H1 (cell line): ENCODE results near the gene OTOGL. TPM values are rescaled to one million over a fixed set of nuclear protein-coding genes. Genes with fewer than 3 reads are reported as not detected.

Experiments used
- CTCF ChIA-PET: fragments of 300-600 bp; sonication (Branson Sonifier 250); formaldehyde crosslinking; loops from one replicate; lab custom pipeline; 2021; ENCODE audit not compliant: partially characterized antibody; lab: Charles Lee
- POLR2A ChIA-PET: fragments of 300-600 bp; sonication (Branson Sonifier 250); formaldehyde crosslinking; loops from one replicate; lab custom pipeline; 2021; ENCODE audit warnings: inconsistent platforms; ENCODE audit not compliant: partially characterized antibody; lab: Charles Lee
- DNase-seq, 2 experiments: peaks; one replicate each; pipeline versions ENCODE4 v3.0.0 to v3.0.0-alpha.2; 2010 to 2022; ENCODE audit warnings: low spot score in 2 of 2, low read depth in 1 of 2, mixed read lengths in 1 of 2
- FAIRE-seq: peaks from 2 replicates; lab custom pipeline; 2011; peaks lifted over from hg19 to GRCh38; lab: Jason Lieb, UNC
- H2AFZ ChIP-seq: 2 replicates; pipeline ENCODE4 v1.8.1; 2012; ENCODE audit warnings: low read length, inconsistent platforms
- H2AK5ac ChIP-seq: 2 replicates; pipeline ENCODE4 v1.6.1; 2013; ENCODE audit warnings: low read depth, low read length
- H2BK120ac ChIP-seq: replicated peaks from 2 replicates; pipeline ENCODE3; 2013; ENCODE audit warnings: low read depth, low read length, inconsistent platforms
- H2BK12ac ChIP-seq: 2 replicates; pipeline ENCODE4 v1.6.1; 2013; ENCODE audit warnings: low read depth, low read length
- H2BK15ac ChIP-seq: 2 replicates; pipeline ENCODE4 v1.6.1; 2013; ENCODE audit warnings: low read length
- H2BK20ac ChIP-seq: 2 replicates; pipeline ENCODE4 v1.6.1; 2013; ENCODE audit warnings: low read length
- H2BK5ac ChIP-seq: 2 replicates; pipeline ENCODE4 v1.6.1; 2013; ENCODE audit warnings: low read depth, low read length
- H3K14ac ChIP-seq: 2 replicates; pipeline ENCODE4 v1.6.1; 2013; ENCODE audit warnings: inconsistent platforms; ENCODE audit not compliant: insufficient read length
- H3K18ac ChIP-seq: 2 replicates; pipeline ENCODE4 v1.6.1; 2013; ENCODE audit warnings: low read length; ENCODE audit errors: extremely low read depth
- H3K23ac ChIP-seq: 2 replicates; pipeline ENCODE4 v1.6.1; 2013; ENCODE audit warnings: inconsistent platforms; ENCODE audit not compliant: insufficient read length
- H3K23me2 ChIP-seq: 2 replicates; pipeline ENCODE4 v1.6.1; 2013; ENCODE audit warnings: low read depth, low read length
- H3K27ac ChIP-seq: 2 replicates; pipeline ENCODE4 v1.6.1; 2011; ENCODE audit warnings: low read depth, low read length, inconsistent platforms
- H3K27me3 ChIP-seq, 4 experiments: replicated peaks in 1 of 4; 1 replicate in 1 of 4; 2 replicates in 3 of 4; pipeline versions ENCODE4 v1.6.1 to v1.8.1; 2011 to 2013; ENCODE audit warnings: low read length in 3 of 4, mild to moderate bottlenecking in 3 of 4, inconsistent platforms in 2 of 4, mixed read lengths in 2 of 4, moderate library complexity in 1 of 4; ENCODE audit not compliant: control insufficient read depth in 3 of 4, insufficient read depth in 3 of 4; ENCODE audit errors: extremely low read depth in 1 of 4
- H3K36me3 ChIP-seq, 4 experiments: 2 replicates each; pipeline versions ENCODE4 v1.6.1 to v1.8.1; 2011 to 2013; ENCODE audit warnings: mild to moderate bottlenecking in 4 of 4, low read length in 3 of 4, moderate library complexity in 2 of 4, control low read depth in 1 of 4, inconsistent platforms in 1 of 4; ENCODE audit not compliant: insufficient read depth in 4 of 4, control insufficient read depth in 2 of 4
- H3K4ac ChIP-seq: replicated peaks from 2 replicates; pipeline ENCODE3; 2013; ENCODE audit warnings: low read length, low read depth, mixed read lengths, inconsistent platforms; ENCODE audit not compliant: insufficient read length
- H3K4me1 ChIP-seq, 4 experiments: replicated peaks in 1 of 4; 1 replicate in 1 of 4; 2 replicates in 3 of 4; pipeline versions ENCODE4 v1.6.1 to v1.8.1; 2011 to 2013; ENCODE audit warnings: low read length in 3 of 4, inconsistent platforms in 2 of 4, mixed read lengths in 1 of 4; ENCODE audit not compliant: insufficient read depth in 4 of 4, control insufficient read depth in 3 of 4
- H3K4me2 ChIP-seq, 2 experiments: 2 replicates each; pipeline versions ENCODE4 v1.6.1 to v1.8.1; 2011 to 2013; ENCODE audit warnings: low read depth in 2 of 2, low read length in 2 of 2, control low read depth in 1 of 2, inconsistent platforms in 1 of 2, mild to moderate bottlenecking in 1 of 2; ENCODE audit not compliant: insufficient read depth in 1 of 2
- H3K4me3 ChIP-seq, 4 experiments: fragments of 200-600, 300-600 bp in 1 of 4; sonication (generic), shearing (Covaris generic), sonication (Bioruptor Twin) in 1 of 4; 2 replicates each; pipeline versions ENCODE4 v1.5.1 to v1.8.1; 2011 to 2016; ENCODE audit warnings: low read length in 4 of 4, low read depth in 3 of 4, control low read depth in 2 of 4, inconsistent platforms in 2 of 4, mild to moderate bottlenecking in 2 of 4, mixed read lengths in 1 of 4, moderate library complexity in 1 of 4; ENCODE audit not compliant: insufficient read depth in 2 of 4; ENCODE audit errors: extremely low read depth in 1 of 4
- H3K56ac ChIP-seq: replicated peaks from 2 replicates; pipeline ENCODE3; 2013; ENCODE audit warnings: low read depth, mild to moderate bottlenecking, mixed read lengths, low read length, inconsistent platforms; ENCODE audit not compliant: insufficient read length
- H3K79me1 ChIP-seq: 2 replicates; pipeline ENCODE4 v1.6.1; 2013; ENCODE audit warnings: low read depth, low read length, control low read depth
- H3K79me2 ChIP-seq, 2 experiments: 2 replicates each; pipeline versions ENCODE4 v1.6.1 to v1.8.1; 2012 to 2013; ENCODE audit warnings: low read length in 2 of 2, mild to moderate bottlenecking in 2 of 2, inconsistent platforms in 1 of 2; ENCODE audit not compliant: insufficient read depth in 2 of 2, control insufficient read depth in 1 of 2
- H3K9ac ChIP-seq, 4 experiments: replicated peaks in 1 of 4; 1 replicate in 1 of 4; 2 replicates in 3 of 4; pipeline versions ENCODE4 v1.6.1 to v1.8.1; 2011 to 2013; ENCODE audit warnings: low read depth in 3 of 4, low read length in 3 of 4, control low read depth in 2 of 4, mild to moderate bottlenecking in 2 of 4, moderate library complexity in 2 of 4, inconsistent platforms in 1 of 4; ENCODE audit errors: extremely low read depth in 1 of 4
- H3K9me3 ChIP-seq, 2 experiments: 2 replicates each; pipeline versions ENCODE4 v1.6.1 to v1.8.1; 2012 to 2013; ENCODE audit warnings: mild to moderate bottlenecking in 2 of 2, moderate library complexity in 2 of 2, control low read depth in 1 of 2, inconsistent platforms in 1 of 2, low read depth in 1 of 2, low read length in 1 of 2, mixed read lengths in 1 of 2; ENCODE audit not compliant: insufficient read depth in 2 of 2
- H4K20me1 ChIP-seq, 2 experiments: replicated peaks in 1 of 2; 2 replicates each; pipeline versions ENCODE3 to v1.8.1; 2011 to 2013; ENCODE audit warnings: inconsistent platforms in 2 of 2, low read length in 2 of 2, mild to moderate bottlenecking in 1 of 2; ENCODE audit not compliant: insufficient read depth in 2 of 2, control insufficient read depth in 1 of 2
- H4K5ac ChIP-seq: 2 replicates; pipeline ENCODE4 v1.6.1; 2013; ENCODE audit warnings: low read length, low read depth, mixed read lengths, inconsistent platforms; ENCODE audit not compliant: insufficient read length
- H4K8ac ChIP-seq: 2 replicates; pipeline ENCODE4 v1.8.0; 2013; ENCODE audit warnings: mild to moderate bottlenecking, moderate library complexity, low read length, inconsistent platforms; ENCODE audit not compliant: insufficient read depth; ENCODE audit errors: extremely low read depth
- H4K91ac ChIP-seq: replicated peaks from 2 replicates; pipeline ENCODE3; 2013; ENCODE audit warnings: low read length, mixed read lengths, inconsistent platforms; ENCODE audit not compliant: insufficient read length
- BRCA1 ChIP-seq: IDR thresholded peaks from 2 replicates; pipeline ENCODE4 v1.6.1; 2012; ENCODE audit warnings: low read depth, low read length, improper control_type of control experiment
- CEBPB ChIP-seq: IDR thresholded peaks from 2 replicates; pipeline ENCODE4 v1.6.1; 2012; ENCODE audit warnings: low read depth, low read length
- CHD1 ChIP-seq: IDR thresholded peaks from 2 replicates; pipeline ENCODE4 v1.6.1; 2012; ENCODE audit warnings: low read depth, low read length, improper control_type of control experiment
- E2F6 ChIP-seq: IDR thresholded peaks from 2 replicates; pipeline ENCODE4 v1.6.1; 2012; ENCODE audit warnings: inconsistent platforms
- EZH2 ChIP-seq: fragments of 200-600 bp; sonication (generic); IDR thresholded peaks from 2 replicates; pipeline ENCODE4 v1.7.1; 2012; ENCODE audit warnings: low read depth, mild to moderate bottlenecking, moderate library complexity, low read length, inconsistent platforms; ENCODE audit not compliant: severe bottlenecking
- POLR2A ChIP-seq, 2 experiments: IDR thresholded peaks; 1 replicate in 1 of 2; 2 replicates in 1 of 2; pipeline ENCODE4 v1.6.1; 2011; ENCODE audit warnings: low read depth in 2 of 2, low read length in 2 of 2, mild to moderate bottlenecking in 2 of 2; ENCODE audit errors: control extremely low read depth in 1 of 2
- TAF1 ChIP-seq: IDR thresholded peaks from 2 replicates; pipeline ENCODE4 v1.6.1; 2011; ENCODE audit warnings: mild to moderate bottlenecking, low read depth, low read length
- WGBS, 2 experiments: shearing (Covaris generic) in 1 of 2; methylation state at CpG; one replicate each; pipeline versions ENCODE4 v1.1.6 to v1.1.7; 2013 to 2015; ENCODE audit warnings: low lambda C conversion rate in 2 of 2, mixed read lengths in 2 of 2, inconsistent platforms in 1 of 2, low coverage in 1 of 2, missing lambda C conversion rate in 1 of 2; ENCODE audit not compliant: insufficient replicate concordance in 2 of 2, insufficient coverage in 1 of 2, insufficient read length in 1 of 2; ENCODE audit errors: extremely low coverage in 1 of 2, missing lambda C conversion rate in 1 of 2; 5-methylcytosine and 5-hydroxymethylcytosine counted together
- polyA plus RNA-seq, 7 experiments: library from polyadenylated mRNA; depleted of rRNA in 3 of 7; stranded (reverse) in 5 of 7; unstranded in 2 of 7; fragments of >200 nt in 5 of 7; fragments of 200-250 nt in 2 of 7; gene quantifications; 1 replicate in 5 of 7; 2 replicates in 1 of 7; 4 replicates in 1 of 7; pipeline versions ENCODE4 v1.2.1 to v1.2.3, GENCODE V29; 2011 to 2013; ENCODE audit warnings: missing spikeins in 2 of 7, mixed read lengths in 2 of 7
- total RNA-seq: library from RNA; stranded (reverse); fragmentation: NEBNext Ultra II Directional; extraction: Animal tissue kit (Norgen Biotek cat#: 25700); gene quantifications from 2 replicates; pipeline ENCODE4 v1.2.1, GENCODE V29; 2021

OTOGL gene
- total and polyA plus RNA-seq, 2 of the 8 experiments (the other 6 are each of a cell fraction or from before 2014, with no cell fraction given), result 0.12 to 0.17 TPM

GRCh38 chr12:80176706-80177105, 77.4 kb downstream of the OTOGL start:
- Histone ChIP-seq H3K9ac (no peak overlapping the region), H2BK20ac (no peak overlapping the region), H2BK15ac (no peak overlapping the region), H3K23me2 (no peaks in the 10 kb centered on the region), H3K18ac (no peak overlapping the region), H4K20me1 (no peaks in the 10 kb centered on the region), H2AFZ (no peak overlapping the region), H2AK5ac (no peak overlapping the region), H3K4ac (no peak overlapping the region), H4K5ac (no peak overlapping the region), H3K4me2 (no peak overlapping the region), H4K91ac (no peak overlapping the region), H3K4me1 (no peaks in the 10 kb centered on the region), H2BK120ac (no peak overlapping the region), H3K56ac (no peak overlapping the region), H3K27ac (no peak overlapping the region), H4K8ac (no peak overlapping the region), H3K14ac (no peak overlapping the region), H2BK12ac (no peak overlapping the region), H3K27me3 (no peaks in the 10 kb centered on the region), H3K9me3 (no peaks in the 10 kb centered on the region), H3K79me2 (no peaks in the 10 kb centered on the region), H3K36me3 (no peaks in the 10 kb centered on the region), H3K79me1 (no peaks in the 10 kb centered on the region), H3K4me3 (no peak overlapping the region), H3K23ac (no peak overlapping the region), H2BK5ac (no peak overlapping the region)
- CTCF ChIA-PET, result no interaction called here
- POLR2A ChIA-PET, result no interaction called here
- FAIRE-seq, result no peak
- 92% methylated on average over 2 of the region's 2 CpGs; no CpG with 5 or more reads in 1 of the 2 experiments for WGBS, 2 experiments
- TF ChIP-seq CHD1 (no peak), POLR2A (IDR thresholded peaks at IDR 0.05; ENCODE audit: control extremely low read depth in 1 of 2, low read depth in 2 of 2, low read length in 2 of 2) (no peak), EZH2 (no peak), BRCA1 (no peak), CEBPB (no peak), TAF1 (no peak), E2F6 (no peak)
- DNase-seq, result no peak
